Astrocyte (in vitro differentiated cells and primary cell): ENCODE data around the gene UTY.

Experiments used
- EZH2 ChIP-seq: IDR thresholded peaks from 2 replicates; pipeline ENCODE4 v1.6.1; 2012; ENCODE audit warnings: mild to moderate bottlenecking, low read length, inconsistent platforms; ENCODE audit not compliant: insufficient read depth
- TF ChIP-seq, protein P1 (sequence below): IDR thresholded peaks from 2 replicates; pipeline ENCODE4 v1.5.1; 2011; ENCODE audit warnings: low read depth, mild to moderate bottlenecking, inconsistent platforms, low read length, moderate library complexity; ENCODE audit not compliant: insufficient read depth

DNA sequence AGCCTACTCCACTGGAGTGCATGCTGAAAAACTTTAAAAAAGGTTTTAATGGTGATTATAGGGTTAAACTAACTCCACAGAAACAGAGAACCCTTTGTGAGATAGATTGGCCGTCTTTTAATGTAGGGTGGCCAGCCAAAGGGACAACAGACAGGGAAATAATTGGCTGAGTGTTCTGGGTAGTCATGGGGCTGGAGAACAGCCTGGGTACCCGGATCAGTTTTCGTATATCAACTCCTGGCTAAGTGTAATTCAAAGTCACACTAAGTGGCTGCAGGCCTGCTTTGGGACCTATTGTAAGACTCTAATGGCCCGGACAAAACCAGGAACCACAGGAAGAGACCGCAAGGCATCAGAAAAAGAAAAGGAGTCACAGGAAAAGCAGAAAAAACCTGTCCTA lies 139.9 kb downstream of the UTY start:
- TF ChIP-seq, protein P1, sequence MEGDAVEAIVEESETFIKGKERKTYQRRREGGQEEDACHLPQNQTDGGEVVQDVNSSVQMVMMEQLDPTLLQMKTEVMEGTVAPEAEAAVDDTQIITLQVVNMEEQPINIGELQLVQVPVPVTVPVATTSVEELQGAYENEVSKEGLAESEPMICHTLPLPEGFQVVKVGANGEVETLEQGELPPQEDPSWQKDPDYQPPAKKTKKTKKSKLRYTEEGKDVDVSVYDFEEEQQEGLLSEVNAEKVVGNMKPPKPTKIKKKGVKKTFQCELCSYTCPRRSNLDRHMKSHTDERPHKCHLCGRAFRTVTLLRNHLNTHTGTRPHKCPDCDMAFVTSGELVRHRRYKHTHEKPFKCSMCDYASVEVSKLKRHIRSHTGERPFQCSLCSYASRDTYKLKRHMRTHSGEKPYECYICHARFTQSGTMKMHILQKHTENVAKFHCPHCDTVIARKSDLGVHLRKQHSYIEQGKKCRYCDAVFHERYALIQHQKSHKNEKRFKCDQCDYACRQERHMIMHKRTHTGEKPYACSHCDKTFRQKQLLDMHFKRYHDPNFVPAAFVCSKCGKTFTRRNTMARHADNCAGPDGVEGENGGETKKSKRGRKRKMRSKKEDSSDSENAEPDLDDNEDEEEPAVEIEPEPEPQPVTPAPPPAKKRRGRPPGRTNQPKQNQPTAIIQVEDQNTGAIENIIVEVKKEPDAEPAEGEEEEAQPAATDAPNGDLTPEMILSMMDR: no peak
- TF ChIP-seq EZH2: no peak
